GM20000 (cell line): Measurements from ENCODE around the gene LRRC73.
A peak's percentile ranks its signal among the peaks of the same experiment; 100 is the strongest.
"Not testable (repeated sequence)": the region's sequence is repeated elsewhere in the genome, so short reads cannot be mapped to it uniquely, and the experiment has no call there.

Experiments
- DNase-seq: peaks from one replicate; pipeline ENCODE4 v3.0.0; 2012; ENCODE audit warnings: low spot score
- TF ChIP-seq, protein P1 (sequence below): IDR thresholded peaks from 2 replicates; pipeline ENCODE4 v1.5.1; 2012; ENCODE audit warnings: mild to moderate bottlenecking, control low read depth; ENCODE audit errors: extremely low read depth, missing control alignments

LRRC73 gene, protein sequence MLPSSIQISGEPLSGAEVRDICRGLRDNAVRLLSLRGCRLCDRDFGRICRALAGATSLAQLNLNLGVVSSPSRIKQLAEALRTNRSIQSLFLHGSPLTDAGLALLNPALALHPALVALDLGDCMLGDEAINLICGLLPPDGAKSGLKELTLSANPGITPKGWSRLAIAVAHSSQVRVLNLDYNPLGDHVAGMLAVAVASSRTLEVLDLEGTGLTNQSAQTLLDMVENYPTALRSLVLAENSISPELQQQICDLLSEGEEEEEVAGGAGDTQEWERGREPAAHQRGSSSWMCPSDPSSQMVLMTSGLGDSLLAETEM

DNA sequence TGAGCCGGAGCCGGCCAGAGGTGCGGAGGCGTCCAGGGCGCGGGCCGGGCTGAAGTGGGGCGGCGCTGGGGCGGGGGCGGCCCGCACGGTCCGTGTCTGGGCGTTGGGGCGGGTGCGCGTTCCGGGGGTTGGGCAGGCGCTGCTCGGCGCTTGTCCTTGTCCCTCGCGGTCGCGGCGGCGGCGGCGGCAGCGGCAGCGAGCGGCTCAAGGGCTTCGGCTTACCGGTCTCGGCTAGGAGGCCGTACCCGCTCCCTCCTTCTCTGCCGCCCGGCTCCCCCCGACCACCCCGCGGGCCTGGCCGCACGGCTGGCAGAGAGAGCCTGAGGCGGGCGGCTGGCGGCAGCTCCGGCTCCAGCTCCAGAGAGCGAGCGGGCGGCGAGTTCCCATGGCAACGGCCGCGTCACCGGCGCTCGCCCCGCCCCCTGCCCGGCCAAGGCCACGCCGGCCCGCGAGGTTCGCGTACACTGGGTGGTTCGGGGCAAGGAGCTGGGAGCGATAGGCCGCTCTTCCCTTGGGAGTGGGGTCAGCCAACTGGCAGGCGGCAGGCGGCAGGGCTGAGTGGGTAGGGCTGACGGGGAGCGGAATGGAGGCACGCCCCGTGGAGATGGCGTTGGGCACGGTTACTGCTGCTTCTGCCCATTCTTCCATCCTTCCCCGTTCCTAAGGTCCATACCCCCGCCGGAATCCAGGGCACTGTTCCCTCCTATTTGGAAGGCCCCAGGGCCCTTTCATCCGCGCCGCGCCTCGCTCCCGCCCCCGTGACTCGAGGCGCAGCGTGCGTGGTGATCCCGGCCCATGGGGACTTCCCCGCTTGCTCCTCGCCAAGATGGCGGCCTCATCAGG lies at the start of gene LRRC73:
Gene LRRC73, minus strand, starts transcription at position 363 of the 843 bp plus-strand sequence. CDS start 561 bp downstream, outside the sequence.
- peak; percentile 91 for DNase-seq
- TF ChIP-seq, protein P1, sequence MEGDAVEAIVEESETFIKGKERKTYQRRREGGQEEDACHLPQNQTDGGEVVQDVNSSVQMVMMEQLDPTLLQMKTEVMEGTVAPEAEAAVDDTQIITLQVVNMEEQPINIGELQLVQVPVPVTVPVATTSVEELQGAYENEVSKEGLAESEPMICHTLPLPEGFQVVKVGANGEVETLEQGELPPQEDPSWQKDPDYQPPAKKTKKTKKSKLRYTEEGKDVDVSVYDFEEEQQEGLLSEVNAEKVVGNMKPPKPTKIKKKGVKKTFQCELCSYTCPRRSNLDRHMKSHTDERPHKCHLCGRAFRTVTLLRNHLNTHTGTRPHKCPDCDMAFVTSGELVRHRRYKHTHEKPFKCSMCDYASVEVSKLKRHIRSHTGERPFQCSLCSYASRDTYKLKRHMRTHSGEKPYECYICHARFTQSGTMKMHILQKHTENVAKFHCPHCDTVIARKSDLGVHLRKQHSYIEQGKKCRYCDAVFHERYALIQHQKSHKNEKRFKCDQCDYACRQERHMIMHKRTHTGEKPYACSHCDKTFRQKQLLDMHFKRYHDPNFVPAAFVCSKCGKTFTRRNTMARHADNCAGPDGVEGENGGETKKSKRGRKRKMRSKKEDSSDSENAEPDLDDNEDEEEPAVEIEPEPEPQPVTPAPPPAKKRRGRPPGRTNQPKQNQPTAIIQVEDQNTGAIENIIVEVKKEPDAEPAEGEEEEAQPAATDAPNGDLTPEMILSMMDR = no peak

DNA sequence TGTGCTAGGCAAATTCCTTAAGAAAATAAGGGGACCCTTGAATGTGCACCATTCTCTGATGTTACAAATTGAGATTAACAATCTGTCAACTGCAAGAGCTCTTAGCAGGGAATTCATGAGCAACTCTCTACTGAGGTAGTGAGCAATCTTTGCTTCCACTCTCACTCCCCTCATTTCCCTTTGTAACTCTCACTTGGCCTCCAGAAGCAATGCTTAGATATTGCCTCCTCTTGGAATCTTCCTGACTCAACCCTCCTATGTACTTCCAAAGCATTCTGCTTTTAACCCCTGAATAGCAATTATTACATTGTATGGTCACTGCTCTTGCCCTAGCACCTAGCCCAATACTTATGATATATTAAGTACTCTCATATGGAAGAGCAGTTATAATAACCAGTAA lies 49.2 kb upstream of the LRRC73 start:
- DNase-seq = no peak
- TF ChIP-seq, protein P1 = no peak

DNA sequence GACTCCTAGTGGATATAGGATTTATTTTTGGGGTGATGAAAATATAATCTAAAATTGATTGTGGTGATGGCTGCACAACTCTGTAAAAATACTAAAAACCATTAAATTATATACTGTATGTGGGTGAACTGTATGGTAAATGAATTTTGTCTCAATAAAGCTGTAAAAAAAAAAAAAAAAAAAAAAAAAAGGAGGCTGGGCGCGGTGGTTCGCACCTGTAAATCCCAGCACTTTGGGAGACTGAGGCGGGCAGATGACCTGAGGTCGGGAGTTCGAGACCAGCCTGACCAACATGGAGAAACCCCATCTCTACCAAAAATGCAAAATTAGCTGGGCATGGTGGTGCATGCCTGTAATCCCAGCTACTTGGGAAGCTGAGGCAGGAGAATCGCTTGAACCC lies 47.5 kb upstream of the LRRC73 start:
- not testable (repeated sequence) for DNase-seq

DNA sequence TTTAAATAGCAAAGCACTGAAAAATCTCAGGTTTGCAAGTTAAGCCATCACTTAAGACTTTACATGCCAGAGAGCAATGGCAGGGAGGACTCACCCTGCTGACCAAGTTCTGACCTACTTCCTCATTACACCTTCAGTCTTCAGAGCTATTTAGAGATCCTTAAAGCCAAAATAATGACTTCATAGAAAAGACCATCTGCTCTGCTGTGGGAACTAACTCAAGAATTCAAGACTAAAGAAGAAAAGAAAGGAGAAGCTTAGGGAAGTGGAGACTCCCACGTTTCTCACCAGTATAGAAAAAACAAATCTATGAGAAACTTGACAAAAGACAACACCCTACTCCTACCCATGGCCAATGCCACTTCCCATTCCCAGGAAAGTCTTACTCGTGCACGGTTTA lies 37.1 kb upstream of the LRRC73 start:
- peak; percentile 36 for DNase-seq
- TF ChIP-seq, protein P1 = no peak

DNA sequence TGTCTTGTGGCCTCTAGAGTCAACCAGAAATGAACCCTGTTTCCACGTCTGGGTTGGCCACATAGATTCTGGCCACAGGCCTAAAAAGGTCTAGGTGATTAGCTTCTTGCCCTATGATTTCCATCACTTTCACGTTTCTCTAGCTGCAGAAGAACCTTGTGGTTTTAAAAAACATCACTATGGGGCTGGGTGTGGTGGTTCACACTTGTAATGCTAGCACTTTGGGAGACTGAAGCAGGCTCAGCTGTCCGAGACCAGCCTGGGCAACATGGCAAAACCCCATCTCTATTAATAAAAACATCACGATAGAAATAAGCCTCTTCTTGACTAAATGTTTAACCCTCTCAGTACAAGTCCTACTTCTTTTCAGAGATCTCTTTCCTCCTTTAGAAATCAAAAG lies 34.3 kb upstream of the LRRC73 start:
- no peak for DNase-seq
- TF ChIP-seq, protein P1 = no peak

DNA sequence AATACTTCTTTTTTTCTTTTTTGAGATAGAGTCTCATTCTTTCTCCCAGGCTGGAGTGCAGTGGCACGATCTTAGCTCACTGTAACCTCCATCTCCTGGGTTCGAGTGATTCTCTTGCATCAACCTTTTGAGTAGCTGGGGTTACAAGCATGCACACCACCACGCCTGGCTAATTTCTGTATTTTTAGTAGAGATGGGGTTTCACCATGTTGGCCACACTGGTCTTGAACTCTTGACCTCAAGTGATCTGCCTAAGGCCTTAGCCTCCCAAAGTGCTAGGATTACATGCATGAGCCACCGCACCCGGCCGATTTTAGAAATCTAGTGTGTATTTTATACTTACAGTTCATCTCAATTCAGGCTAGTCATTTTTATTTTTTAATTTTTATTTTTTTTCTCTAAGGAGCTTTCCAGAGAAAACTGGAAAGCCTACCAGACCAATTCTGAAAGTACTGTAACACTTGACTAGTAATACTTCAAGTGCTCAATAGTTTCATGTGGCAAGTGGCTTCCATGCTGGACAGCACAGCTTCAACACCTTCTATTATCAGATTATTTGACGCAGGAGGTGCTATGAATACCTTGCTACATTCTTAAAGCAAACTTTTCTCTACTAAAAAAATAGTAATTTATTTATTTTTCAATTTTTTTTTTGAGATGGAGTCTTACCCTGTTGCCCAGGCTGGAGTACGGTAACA lies 31.8 kb upstream of the LRRC73 start:
- DNase-seq = peak; percentile 46
- TF ChIP-seq, protein P1 = no peak

DNA sequence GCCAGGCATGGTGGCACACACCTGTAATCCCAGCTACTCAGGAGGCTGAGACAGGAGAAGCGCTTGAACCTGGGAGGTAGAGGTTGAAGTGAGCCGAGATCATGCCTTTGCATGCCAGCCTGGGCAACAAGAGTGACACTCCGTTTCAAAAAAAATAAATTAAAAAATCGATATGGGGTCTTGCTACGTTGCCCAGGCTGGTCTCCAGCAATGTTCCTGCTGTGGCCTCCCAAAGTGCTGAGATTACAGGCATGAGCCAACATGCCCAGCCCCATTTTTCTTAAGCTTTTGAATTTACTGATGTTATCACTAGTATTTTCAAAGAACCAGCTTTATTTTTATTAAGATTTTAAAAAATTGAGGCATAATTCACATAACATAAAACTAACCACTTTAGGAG lies 30.4 kb upstream of the LRRC73 start:
- TF ChIP-seq, protein P1 = no peak
- no peak for DNase-seq

DNA sequence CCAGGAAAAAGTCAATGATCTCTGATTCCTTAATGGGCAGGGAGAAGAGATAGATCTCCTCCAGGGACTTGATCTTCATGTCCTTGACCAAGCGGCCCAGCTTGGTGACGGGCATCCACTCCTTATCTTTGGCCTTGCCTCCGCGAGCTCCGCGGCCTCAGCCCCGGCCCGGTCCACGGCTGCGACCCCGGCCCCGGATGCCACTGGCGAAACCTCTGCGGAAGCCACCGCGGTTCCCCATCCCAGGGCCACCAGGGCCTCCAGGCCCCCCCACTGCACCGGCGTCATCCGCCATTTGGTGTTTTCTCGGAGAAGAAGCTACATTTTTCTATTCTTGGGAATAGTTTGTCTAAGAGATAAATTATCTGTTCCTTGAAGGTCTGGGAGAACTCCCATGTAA lies 29.3 kb upstream of the LRRC73 start:
- not testable (repeated sequence) for DNase-seq

DNA sequence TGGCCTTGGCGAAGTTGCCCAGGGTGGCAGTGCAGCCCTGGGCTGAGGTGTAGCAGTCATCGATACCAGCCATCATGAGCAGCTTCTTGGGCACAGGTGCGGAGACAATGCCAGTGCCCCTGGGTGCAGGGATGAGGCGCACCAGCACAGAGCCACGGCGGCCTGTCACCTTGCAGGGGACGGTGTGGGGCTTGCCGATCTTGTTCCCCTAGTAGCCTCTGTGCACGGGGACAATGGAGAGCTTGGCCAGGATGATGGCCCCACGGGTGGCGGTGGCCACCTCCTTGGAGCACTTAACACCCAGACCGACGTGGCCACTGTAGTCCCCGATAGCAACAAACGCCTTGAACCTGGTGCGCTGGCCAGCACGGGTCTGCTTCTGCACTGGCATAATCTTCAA lies 28.8 kb upstream of the LRRC73 start:
- DNase-seq = not testable (repeated sequence)
